Measurements from ENCODE around the gene CAMKK2.
"Not testable (repeated sequence)": the region's sequence is repeated elsewhere in the genome, so short reads cannot be mapped to it uniquely, and the experiment has no call there.

Gene CAMKK2

DNA sequence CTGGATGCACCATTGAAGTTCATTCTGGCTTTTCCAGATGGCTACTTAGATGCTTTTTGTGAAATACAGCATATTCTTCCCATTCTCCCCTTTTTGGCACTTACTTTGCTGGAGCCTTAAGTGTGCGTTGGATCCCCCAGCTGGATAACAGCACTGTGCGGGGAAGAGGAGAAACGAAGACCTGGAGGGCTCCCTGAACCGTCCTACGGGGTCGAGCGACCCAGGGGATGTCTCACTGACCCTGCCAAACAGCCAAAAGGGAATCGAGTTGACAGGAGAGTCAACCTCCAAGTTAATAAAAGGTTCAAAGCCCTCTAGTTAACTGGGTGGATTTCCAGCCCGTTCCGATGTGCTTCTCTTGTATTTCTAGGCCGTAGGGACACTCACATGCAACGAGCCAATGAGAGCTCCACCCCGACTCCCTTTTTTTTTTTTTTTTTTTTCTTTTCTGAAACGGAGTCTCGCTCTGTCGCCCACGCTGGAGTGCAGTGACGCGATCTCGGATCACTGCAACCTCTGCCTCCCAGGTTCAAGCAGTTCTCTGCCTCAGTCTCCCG lies 1.0 kb upstream of the CAMKK2 start:
- DNase-seq, result peak; percentile 83

DNA sequence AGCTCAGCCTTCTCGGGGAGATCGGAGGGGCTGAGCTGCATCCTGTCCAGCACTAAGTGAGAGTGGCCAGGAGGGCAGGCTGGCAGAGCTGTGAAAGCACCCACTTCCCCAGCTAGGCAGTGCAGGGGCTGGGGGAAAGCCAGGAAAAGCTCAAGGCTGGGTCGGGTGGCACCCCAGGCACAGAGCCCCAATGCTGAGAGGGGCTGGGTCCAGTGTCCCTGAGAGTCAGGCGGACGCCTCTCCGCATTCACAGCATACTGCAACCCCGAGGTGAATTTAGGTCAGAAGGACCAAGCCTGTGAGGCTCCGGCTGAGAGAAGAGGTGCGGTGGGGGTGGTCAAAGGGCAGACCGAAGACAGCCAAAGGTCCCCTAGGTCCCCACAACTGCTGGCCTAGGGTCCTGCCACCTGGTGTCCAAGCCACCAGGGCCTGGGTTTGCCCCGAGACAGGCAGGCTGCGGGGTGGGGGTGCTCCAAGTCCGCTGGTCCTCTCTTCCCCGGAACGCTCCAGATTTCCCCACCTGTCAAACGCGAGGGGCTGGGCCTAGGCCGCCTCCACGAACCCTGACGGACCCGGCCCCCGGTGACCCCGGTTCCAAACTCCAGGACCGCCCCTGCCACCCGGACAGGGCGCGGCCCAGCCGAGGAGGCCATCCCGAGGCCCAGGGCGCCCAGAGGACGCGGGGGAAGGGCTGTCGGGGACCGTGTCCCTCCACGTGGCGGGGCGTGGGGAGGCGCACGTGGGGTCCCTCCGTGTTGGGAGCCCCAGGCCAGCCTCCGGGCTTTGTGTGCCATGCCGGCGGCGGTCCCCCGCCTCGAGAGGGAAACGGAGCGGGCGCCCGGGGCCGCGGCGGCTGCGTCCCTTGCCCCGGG lies 527 bp downstream of the CAMKK2 start:
- peak; percentile 52 for DNase-seq

- DNase-seq, result peak; percentile 24
Measured at GRCh38 chr12:121295116-121295745, 1.3 kb downstream of the CAMKK2 start.

DNA sequence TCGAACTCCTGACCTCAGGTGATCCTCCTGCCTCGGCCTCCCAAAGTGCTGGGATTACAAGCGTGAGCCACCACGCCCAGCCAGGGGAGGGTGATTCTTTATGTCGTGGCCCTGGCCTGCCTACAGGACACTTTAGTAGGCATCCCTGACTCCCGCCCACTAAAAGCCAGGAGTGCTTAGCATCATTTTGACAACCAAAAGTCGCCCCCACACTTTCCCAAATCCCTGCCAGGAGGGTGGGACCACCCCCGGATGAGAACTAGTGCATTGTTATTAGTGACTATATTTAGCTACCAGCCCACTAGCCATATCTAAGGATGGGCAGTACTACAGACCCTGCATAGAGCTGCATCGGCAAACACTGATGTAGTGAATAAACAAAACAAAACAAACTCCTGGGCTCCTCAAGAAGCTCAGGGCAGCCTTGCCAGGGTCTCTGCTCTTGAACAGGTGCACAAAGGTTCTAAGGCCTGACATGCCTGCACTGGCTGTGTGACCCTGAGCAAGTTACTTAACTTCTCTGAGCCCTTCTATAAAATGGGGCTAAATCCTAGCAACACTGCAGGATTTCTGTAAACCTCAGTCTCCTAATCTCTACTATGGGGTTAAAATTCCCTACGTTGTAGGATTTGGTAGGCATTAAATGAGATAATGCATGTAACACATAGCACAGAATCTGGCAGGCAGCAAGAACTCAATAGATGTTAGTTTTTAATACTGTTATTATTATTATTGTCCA lies 2.2 kb downstream of the CAMKK2 start:
- no peak for DNase-seq

GRCh38 chr12:121293603-121294002 lies 2.9 kb downstream of the CAMKK2 start:
- DNase-seq, result no peak

DNA sequence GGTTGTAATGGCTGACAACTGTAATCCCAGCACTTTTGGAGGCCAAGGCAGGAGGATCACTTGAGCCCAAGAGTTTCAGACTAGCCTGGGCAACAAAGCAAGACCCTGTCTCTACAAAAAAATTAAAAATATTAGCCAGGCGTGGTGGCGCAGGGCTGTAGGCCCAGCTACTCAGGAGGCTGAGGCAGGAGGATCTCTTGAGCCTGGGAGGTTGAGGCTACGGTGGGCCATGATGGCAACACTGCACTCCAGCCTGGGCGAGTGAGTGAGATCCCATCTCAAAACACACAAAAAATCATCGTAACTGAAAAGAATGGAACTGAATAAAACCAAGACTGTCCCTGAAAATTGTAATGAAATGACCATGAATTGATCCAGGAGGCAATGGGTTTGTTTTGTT lies 6.1 kb downstream of the CAMKK2 start:
- no peak for DNase-seq

GRCh38 chr12:121289962-121290361 lies 6.5 kb downstream of the CAMKK2 start:
- DNase-seq, result no peak

DNA sequence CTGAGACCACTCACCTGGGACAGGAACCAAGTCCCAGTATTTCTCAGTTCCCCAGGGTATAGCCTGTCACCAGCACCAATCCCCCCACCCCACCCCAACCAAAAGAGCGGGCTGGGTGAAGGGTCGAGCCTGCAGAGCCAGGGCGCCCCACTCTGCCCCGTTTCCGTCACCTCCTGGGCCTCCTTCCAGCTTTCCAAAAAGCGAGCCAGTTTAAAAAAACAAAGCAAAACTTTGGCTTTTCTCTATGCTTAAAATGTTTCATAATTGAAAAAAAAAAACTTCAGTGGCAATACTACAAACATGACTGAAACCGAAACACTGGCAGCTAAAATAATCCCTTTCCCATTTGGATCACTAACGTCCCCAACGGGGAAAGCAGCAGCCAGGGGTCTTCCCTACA lies 7.5 kb downstream of the CAMKK2 start:
- DNase-seq, result no peak

- no peak for DNase-seq
Measured at GRCh38 chr12:121288158-121288845, 8.2 kb downstream of the CAMKK2 start.

DNA sequence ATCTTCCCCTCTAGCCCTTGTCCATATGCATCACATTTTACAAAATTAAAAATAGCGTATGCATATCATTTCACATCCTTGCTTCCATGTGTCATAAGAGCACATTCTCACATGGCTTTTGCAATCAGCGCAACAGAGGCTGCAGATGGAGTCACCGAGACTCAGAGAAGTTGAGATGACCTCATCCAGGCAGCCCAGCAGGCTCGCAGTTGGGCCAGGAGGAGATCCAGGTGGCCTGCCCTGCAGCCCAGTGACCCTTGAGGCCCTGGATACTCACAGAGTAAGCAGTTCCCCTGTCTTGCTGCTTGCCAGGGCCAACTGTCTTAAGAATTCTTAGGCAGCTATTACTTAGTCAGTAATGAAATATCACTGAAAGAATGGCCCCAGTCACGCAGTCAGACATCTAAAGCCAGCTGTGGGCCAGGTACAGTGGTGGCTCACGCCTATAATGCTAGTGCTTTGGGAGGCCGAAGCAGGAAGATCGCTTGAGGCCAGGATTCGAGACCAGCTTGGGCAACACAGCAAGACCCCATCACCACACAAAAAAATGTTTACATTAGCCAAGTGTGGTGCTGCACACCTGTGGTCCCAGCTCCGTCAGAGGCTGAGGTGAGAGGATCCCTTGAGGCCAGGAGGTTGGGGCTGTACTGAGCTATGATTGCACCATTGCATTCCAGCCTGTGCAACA lies 9.1 kb downstream of the CAMKK2 start:
- no peak for DNase-seq

DNA sequence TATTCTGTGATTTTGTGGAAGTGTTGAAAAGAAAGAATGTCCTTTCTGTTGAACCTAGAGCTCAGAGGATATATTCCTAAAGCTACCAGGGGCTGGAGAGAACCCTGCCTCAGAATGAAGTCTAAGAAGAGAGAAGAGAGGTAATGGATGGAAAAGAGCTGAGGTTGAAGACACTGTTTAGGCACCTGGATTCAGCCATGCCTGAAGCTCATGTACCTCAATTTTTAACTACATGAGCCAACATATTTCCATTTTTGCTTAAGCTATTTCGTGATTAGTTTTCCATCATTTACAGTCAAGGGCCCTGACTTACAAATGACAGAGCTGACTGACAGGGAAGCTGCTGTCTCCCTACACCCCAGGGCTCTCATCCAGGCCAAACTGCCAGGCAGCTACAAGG lies 10.7 kb downstream of the CAMKK2 start:
- DNase-seq, result no peak

DNA sequence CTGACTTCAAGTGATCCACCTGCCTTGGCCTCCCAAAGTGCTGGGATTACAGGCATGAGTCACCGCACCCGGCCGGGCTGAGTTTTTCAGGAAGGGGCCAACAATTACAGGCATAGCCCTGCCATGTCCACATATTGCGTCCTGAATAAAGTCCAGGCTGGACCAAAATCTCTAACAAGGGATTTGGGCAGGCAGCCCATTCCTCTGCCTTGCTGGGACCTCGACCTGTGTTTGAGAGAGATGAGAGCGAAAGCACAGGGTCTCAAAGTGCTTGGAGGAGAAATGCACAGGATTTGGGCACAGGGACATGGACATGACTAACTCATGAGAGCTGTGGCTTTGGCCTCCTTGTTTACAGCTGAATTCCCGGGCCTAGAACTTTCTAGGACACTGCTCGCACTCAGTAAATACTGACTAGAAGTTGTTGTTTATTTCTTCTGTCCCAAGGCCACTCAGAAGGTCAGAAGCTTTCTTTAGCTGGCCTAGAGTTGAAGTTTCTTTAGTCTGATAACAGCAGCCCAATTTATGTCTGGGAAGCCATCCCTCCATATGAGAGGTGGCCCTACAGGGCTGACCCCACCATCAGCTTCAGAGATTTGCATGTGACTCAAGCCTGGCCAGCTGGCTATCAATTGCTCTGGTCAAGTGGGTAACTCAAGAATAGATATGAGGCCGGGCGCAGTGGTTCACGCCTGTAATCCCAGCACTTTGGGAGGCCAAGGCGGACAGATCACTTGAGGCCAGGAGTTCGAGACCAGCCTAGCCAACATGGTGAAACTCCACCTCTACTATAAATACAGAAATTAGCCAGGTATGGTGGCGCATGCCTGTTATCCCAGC lies 11.7 kb downstream of the CAMKK2 start:
- no peak for DNase-seq

GRCh38 chr12:121283841-121284240 lies 12.7 kb downstream of the CAMKK2 start:
- no peak for DNase-seq

DNA sequence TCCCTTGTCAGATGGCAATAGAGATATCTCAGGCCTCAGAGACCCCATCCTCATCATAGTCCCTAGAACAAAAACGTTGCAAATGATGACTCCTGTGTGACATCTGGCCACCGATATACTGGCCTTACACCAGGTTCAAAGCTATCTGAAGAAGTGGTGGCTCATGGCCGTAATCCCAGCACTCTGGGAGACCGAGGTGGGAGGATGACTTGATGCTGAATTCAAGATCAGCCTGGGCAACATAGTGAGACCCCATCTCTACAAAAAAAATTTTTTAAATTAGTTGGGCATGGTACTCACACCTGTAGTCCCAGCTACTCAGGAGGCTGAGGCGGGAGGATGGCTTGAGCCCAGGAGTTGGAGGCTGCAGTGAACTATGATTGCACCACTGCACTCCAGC lies 13.1 kb downstream of the CAMKK2 start:
- no peak for DNase-seq

- not testable (repeated sequence) for DNase-seq
Measured at GRCh38 chr12:121282910-121283309, 13.6 kb downstream of the CAMKK2 start.

GRCh38 chr12:121282072-121282742 lies 14.3 kb downstream of the CAMKK2 start:
- no peak for DNase-seq

DNA sequence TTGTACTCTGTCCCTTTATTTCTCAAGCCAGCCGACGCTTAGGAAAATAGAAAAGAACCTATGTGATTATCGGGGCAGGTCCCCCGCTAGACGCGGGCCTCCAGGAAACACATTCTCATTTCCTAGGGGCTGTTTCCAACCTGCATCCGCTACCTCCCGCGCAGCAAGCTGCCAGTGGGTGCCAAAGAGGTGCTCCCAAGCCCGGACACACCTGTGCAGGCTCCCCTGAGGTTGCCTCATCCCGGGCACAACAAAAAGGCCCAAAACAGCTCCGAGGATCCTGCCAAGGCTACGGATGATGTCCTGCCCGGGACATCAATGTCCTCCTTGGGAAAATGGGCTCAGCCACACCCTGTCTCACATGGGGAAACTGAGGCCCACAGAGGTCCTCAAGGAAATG lies 15.4 kb downstream of the CAMKK2 start:
- DNase-seq, result not testable (repeated sequence)

- DNase-seq, result not testable (repeated sequence)
Measured at GRCh38 chr12:121280531-121280930, 16.0 kb downstream of the CAMKK2 start.

- DNase-seq, result no peak
Measured at GRCh38 chr12:121279507-121279915, 17.0 kb downstream of the CAMKK2 start.

DNA sequence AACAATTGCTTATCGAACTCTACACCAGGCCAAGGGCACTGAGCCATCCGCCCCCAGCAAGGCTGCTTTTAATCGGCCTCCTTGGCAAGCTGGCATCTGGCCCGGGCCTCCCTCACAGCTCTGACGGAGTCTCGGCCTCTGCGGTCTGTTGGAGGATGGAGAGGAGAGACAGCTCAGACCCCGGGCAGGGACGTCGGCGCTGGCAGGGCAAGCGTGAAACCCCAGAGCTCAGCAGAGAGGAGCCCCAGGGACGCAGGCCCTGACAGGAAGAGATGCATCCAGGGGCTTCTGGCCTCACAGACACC lies 17.5 kb downstream of the CAMKK2 start:
- no peak for DNase-seq
